HEK293 (cell line): Measurements from ENCODE around the gene CUEDC1.
A peak's percentile ranks its signal among the peaks of the same experiment; 100 is the strongest.

ENCODE experiments used
- BCL11B ChIP-seq: fragments of 450-650 bp; formaldehyde crosslinking; IDR thresholded peaks from 2 replicates; pipeline ENCODE4 v1.5.1; 2016; ENCODE audit warnings: low read depth, missing biosample characterization, missing genetic modification characterization
- GLI4 ChIP-seq: fragments of 450-650 bp; formaldehyde crosslinking; IDR thresholded peaks from 2 replicates; pipeline ENCODE4 v1.5.1; 2016; ENCODE audit warnings: missing biosample characterization, missing genetic modification characterization
- KLF1 ChIP-seq: fragments of 450-650 bp; formaldehyde crosslinking; IDR thresholded peaks from 2 replicates; pipeline ENCODE4 v1.5.1; 2016; ENCODE audit warnings: missing biosample characterization, missing genetic modification characterization
- KLF10 ChIP-seq: fragments of 450-650 bp; IDR thresholded peaks from 2 replicates; pipeline ENCODE4 v1.5.1; 2018; ENCODE audit warnings: missing biosample characterization, mild to moderate bottlenecking, missing genetic modification characterization
- KLF7 ChIP-seq: fragments of 450-650 bp; formaldehyde crosslinking; IDR thresholded peaks from 2 replicates; pipeline ENCODE4 v1.5.1; 2016; ENCODE audit warnings: missing biosample characterization, missing genetic modification characterization, borderline replicate concordance
- MEIS1 ChIP-seq: sonication (generic); formaldehyde crosslinking; IDR thresholded peaks from 2 replicates; pipeline ENCODE4 v1.8.1; 2022; ENCODE audit warnings: missing genetic modification reagents, mild to moderate bottlenecking, borderline replicate concordance
- SCRT1 ChIP-seq: fragments of 450-650 bp; formaldehyde crosslinking; IDR thresholded peaks from 2 replicates; pipeline ENCODE4 v1.5.1; 2016; ENCODE audit warnings: missing biosample characterization, missing genetic modification characterization, borderline replicate concordance
- SETDB1 ChIP-seq: IDR thresholded peaks from one replicate; pipeline ENCODE4 v1.6.1; 2017; ENCODE audit warnings: mild to moderate bottlenecking, low read length, moderate library complexity, mixed read lengths; ENCODE audit not compliant: insufficient read length
- ZBTB17 ChIP-seq: fragments of 450-650 bp; formaldehyde crosslinking; IDR thresholded peaks from 2 replicates; pipeline ENCODE4 v1.5.1; 2016; ENCODE audit warnings: missing biosample characterization, missing genetic modification characterization
- ZBTB44 ChIP-seq: fragments of 450-650 bp; IDR thresholded peaks from 2 replicates; pipeline ENCODE4 v1.5.1; 2018; ENCODE audit warnings: missing biosample characterization, mild to moderate bottlenecking, missing genetic modification characterization
- ZFHX2 ChIP-seq: fragments of 450-650 bp; formaldehyde crosslinking; conservative IDR thresholded peaks from 2 replicates; pipeline ENCODE4 v1.5.1; 2016; ENCODE audit warnings: missing biosample characterization, missing genetic modification characterization
- ZFP69B ChIP-seq: fragments of 450-650 bp; formaldehyde crosslinking; IDR thresholded peaks from 2 replicates; pipeline ENCODE4 v1.5.1; 2016; ENCODE audit warnings: missing biosample characterization, missing genetic modification characterization
- ZNF112 ChIP-seq: fragments of 450-650 bp; formaldehyde crosslinking; IDR thresholded peaks from 2 replicates; pipeline ENCODE4 v1.5.0; 2017; ENCODE audit warnings: missing biosample characterization, missing genetic modification characterization
- ZNF266 ChIP-seq: fragments of 450-650 bp; formaldehyde crosslinking; IDR thresholded peaks from 2 replicates; pipeline ENCODE4 v1.5.1; 2016; ENCODE audit warnings: missing biosample characterization, missing genetic modification characterization, low read depth
- ZNF350 ChIP-seq: fragments of 450-650 bp; formaldehyde crosslinking; IDR thresholded peaks from 2 replicates; pipeline ENCODE4 v1.5.0; 2017; ENCODE audit warnings: missing biosample characterization, mild to moderate bottlenecking, missing genetic modification characterization
- ZNF404 ChIP-seq: fragments of 450-650 bp; formaldehyde crosslinking; IDR thresholded peaks from 2 replicates; pipeline ENCODE4 v1.5.1; 2017; ENCODE audit warnings: missing biosample characterization, missing genetic modification characterization
- ZNF501 ChIP-seq: fragments of 450-650 bp; formaldehyde crosslinking; IDR thresholded peaks from 2 replicates; pipeline ENCODE4 v1.5.1; 2016; ENCODE audit warnings: missing biosample characterization, missing genetic modification characterization
- ZNF600 ChIP-seq: fragments of 450-650 bp; formaldehyde crosslinking; IDR thresholded peaks from 2 replicates; pipeline ENCODE4 v1.5.1; 2016; ENCODE audit warnings: missing biosample characterization, missing genetic modification characterization
- ZNF664 ChIP-seq: fragments of 450-650 bp; formaldehyde crosslinking; IDR thresholded peaks from 2 replicates; pipeline ENCODE4 v1.5.1; 2016; ENCODE audit warnings: missing biosample characterization, missing genetic modification characterization
- ZNF792 ChIP-seq: fragments of 450-650 bp; formaldehyde crosslinking; IDR thresholded peaks from 2 replicates; pipeline ENCODE4 v1.5.1; 2016; ENCODE audit warnings: missing biosample characterization, missing genetic modification characterization
- ZSCAN5A ChIP-seq: fragments of 450-650 bp; formaldehyde crosslinking; IDR thresholded peaks from 2 replicates; pipeline ENCODE4 v1.5.1; 2016; ENCODE audit warnings: missing biosample characterization, missing genetic modification characterization
- TF ChIP-seq, protein P1 (sequence below): fragments of 450-650 bp; formaldehyde crosslinking; IDR thresholded peaks from 2 replicates; pipeline ENCODE4 v1.5.1; 2016; ENCODE audit warnings: missing biosample characterization, missing genetic modification characterization

Gene CUEDC1

DNA sequence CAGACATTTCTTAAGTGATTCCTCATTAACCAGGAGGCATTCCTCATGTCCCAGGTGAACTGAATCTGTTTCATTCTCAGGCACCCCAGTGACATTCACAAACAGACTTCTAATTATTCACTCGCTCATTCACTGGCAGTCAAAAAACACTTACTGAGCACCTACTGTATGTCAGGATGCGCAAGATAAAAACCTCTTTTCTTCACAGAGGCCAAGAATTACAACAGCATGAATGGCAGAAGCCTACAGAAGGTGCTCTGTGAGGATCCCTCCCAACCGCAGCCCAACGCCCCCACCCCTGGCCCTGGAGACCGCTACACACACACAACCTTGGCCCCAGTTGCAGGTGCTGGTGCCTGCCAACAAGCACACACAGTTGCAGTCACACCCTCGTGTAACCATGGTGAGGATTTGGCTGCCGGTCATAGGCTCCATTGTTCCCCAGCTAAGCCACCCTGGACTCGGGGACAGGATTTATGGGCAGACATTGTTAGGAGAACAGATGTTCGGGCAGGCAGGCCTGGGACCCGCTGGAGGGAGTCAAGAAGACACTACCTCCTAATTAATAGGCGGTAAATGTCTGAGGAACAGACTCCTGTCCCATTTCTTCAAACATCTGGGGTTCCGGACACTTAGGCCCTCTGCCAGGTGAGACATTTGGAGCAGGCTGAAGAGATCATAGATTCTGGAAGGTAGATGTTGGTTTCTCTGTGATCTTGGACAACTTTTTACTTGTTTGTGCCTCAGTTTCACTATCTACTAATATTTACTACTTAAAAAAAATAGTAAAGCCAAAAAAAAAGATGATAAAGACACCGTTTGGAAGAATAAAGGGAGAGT, 43.2 kb downstream of the CUEDC1 start (continued):
- TF ChIP-seq ZBTB44 (tag by site-specific recombination) (peak; percentile 68; the same call in 1 of the 2 replicates), ZNF404 (tag by site-specific recombination) (no peak), BCL11B (tag by site-specific recombination) (no peak), ZNF664 (peak; percentile 61; the same call in 1 of the 2 replicates), ZSCAN5A (no peak), ZNF350 (tag by site-specific recombination) (no peak), KLF10 (tag by site-specific recombination) (no peak), GLI4 (tag by site-specific recombination) (no peak), ZFHX2 (tag by site-specific recombination) (peak; percentile 38), ZNF501 (tag by site-specific recombination) (no peak), SCRT1 (tag by site-specific recombination) (no peak), KLF1 (tag by site-specific recombination) (peak; percentile 74), ZNF112 (no peak), ZFP69B (no peak), ZBTB17 (tag by site-specific recombination) (peak; percentile 55; the same call in 1 of the 2 replicates), ZNF600 (tag by site-specific recombination) (0 out of 2 replicates have a peak, but pooled peaks have one; percentile 37), KLF7 (tag by site-specific recombination) (no peak), ZNF266 (tag by site-specific recombination) (no peak), MEIS1 (no peak), SETDB1 (no peak), ZNF792 (tag by site-specific recombination) (peak; percentile 90)
- TF ChIP-seq, protein P1, sequence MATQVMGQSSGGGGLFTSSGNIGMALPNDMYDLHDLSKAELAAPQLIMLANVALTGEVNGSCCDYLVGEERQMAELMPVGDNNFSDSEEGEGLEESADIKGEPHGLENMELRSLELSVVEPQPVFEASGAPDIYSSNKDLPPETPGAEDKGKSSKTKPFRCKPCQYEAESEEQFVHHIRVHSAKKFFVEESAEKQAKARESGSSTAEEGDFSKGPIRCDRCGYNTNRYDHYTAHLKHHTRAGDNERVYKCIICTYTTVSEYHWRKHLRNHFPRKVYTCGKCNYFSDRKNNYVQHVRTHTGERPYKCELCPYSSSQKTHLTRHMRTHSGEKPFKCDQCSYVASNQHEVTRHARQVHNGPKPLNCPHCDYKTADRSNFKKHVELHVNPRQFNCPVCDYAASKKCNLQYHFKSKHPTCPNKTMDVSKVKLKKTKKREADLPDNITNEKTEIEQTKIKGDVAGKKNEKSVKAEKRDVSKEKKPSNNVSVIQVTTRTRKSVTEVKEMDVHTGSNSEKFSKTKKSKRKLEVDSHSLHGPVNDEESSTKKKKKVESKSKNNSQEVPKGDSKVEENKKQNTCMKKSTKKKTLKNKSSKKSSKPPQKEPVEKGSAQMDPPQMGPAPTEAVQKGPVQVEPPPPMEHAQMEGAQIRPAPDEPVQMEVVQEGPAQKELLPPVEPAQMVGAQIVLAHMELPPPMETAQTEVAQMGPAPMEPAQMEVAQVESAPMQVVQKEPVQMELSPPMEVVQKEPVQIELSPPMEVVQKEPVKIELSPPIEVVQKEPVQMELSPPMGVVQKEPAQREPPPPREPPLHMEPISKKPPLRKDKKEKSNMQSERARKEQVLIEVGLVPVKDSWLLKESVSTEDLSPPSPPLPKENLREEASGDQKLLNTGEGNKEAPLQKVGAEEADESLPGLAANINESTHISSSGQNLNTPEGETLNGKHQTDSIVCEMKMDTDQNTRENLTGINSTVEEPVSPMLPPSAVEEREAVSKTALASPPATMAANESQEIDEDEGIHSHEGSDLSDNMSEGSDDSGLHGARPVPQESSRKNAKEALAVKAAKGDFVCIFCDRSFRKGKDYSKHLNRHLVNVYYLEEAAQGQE (tag by site-specific recombination): no peak
- TF ChIP-seq, all 188 proteins: peak for 11
